PC-9 (cell line): ENCODE results near the gene KAT6B. TPM values are rescaled to one million over a fixed set of nuclear protein-coding genes. Genes with fewer than 3 reads are reported as not detected.

Source experiments
- BruUV-seq: library from RNA; stranded (reverse); fragments of 400-500 nt; replicated peaks from 2 replicates; lab custom pipeline; 2021; lab: Mats Ljungman, UMichigan
- CTCF ChIA-PET: fragments of 300-600 bp; sonication (Branson Sonifier 250); formaldehyde crosslinking; loops from one replicate; lab custom pipeline; 2022; ENCODE audit warnings: antibody characterized with exemption; lab: Charles Lee
- POLR2A ChIA-PET: fragments of 300-600 bp; sonication (Branson Sonifier 250); formaldehyde crosslinking; loops from one replicate; lab custom pipeline; 2022; ENCODE audit warnings: antibody characterized with exemption; ENCODE audit not compliant: unreplicated experiment; lab: Charles Lee
- DNase-seq, 2 experiments: peaks; one replicate each; pipeline versions ENCODE4 v3.0.0 to v3.0.0-alpha.2; 2015 to 2022; ENCODE audit warnings: mixed read lengths in 1 of 2
- H2AFZ ChIP-seq: fragments of 200-600 bp; sonication (generic); 2 replicates; pipeline ENCODE4 v1.8.1; 2017; ENCODE audit warnings: antibody characterized with exemption
- H3F3A ChIP-seq: fragments of 200-600 bp; sonication (generic); 2 replicates; pipeline ENCODE4 v1.8.1; 2017; ENCODE audit warnings: antibody characterized with exemption, mild to moderate bottlenecking, low read depth; ENCODE audit not compliant: insufficient read depth
- H3K27ac ChIP-seq: fragments of 200-600 bp; sonication (generic); 2 replicates; pipeline ENCODE4 v1.6.1; 2016; ENCODE audit warnings: mixed run types
- H3K27me3 ChIP-seq: fragments of 200-600 bp; sonication (generic); 2 replicates; pipeline ENCODE4 v1.6.1; 2016; ENCODE audit warnings: low read depth, mixed run types; ENCODE audit not compliant: insufficient read depth
- H3K36me3 ChIP-seq: fragments of 200-600 bp; sonication (generic); 2 replicates; pipeline ENCODE4 v1.6.1; 2016; ENCODE audit warnings: low read depth, mixed run types
- H3K4me1 ChIP-seq: fragments of 200-600 bp; sonication (generic); replicated peaks from 2 replicates; pipeline ENCODE4 v1.6.1; 2016; ENCODE audit warnings: mixed run types; ENCODE audit not compliant: insufficient read depth
- H3K4me2 ChIP-seq: fragments of 200-600 bp; sonication (generic); 2 replicates; pipeline ENCODE4 v1.6.1; 2017; ENCODE audit warnings: mixed run types
- H3K4me3 ChIP-seq: fragments of 200-600 bp; sonication (generic); 2 replicates; pipeline ENCODE4 v1.6.1; 2016; ENCODE audit warnings: mixed run types
- H3K79me2 ChIP-seq: fragments of 200-600 bp; sonication (generic); 2 replicates; pipeline ENCODE4 v1.6.1; 2017; ENCODE audit warnings: low read depth, mixed run types
- H3K9me2 ChIP-seq: fragments of 200-600 bp; sonication (generic); 2 replicates; pipeline ENCODE4 v1.8.1; 2017; ENCODE audit warnings: mild to moderate bottlenecking; ENCODE audit not compliant: insufficient read depth
- H3K9me3 ChIP-seq: fragments of 200-600 bp; sonication (generic); 2 replicates; pipeline ENCODE4 v1.8.1; 2016; ENCODE audit warnings: low read depth; ENCODE audit not compliant: insufficient read depth
- H4K20me1 ChIP-seq: fragments of 200-600 bp; sonication (generic); 2 replicates; pipeline ENCODE4 v1.8.1; 2017; ENCODE audit not compliant: insufficient read depth
- CTCF ChIP-seq: fragments of 200-600 bp; sonication (generic); conservative IDR thresholded peaks from 2 replicates; pipeline ENCODE4 v1.6.1; 2017; ENCODE audit warnings: mixed run types, antibody characterized with exemption, mild to moderate bottlenecking, moderate library complexity
- EZH2 ChIP-seq: fragments of 200-600 bp; sonication (generic); IDR thresholded peaks from 2 replicates; pipeline ENCODE4 v1.8.0; 2017; ENCODE audit warnings: antibody characterized with exemption, low read depth
- intact Hi-C: fragments of 100-400 bp; cut with micrococcal nuclease; formaldehyde crosslinking; loops from one replicate; pipeline ENCODE4 v1.10.0; 2022; ENCODE audit not compliant: unreplicated experiment
- total RNA-seq: library from RNA; stranded (reverse); gene quantifications from 2 replicates; pipeline ENCODE4 v1.2.3, GENCODE V29; 2021

Gene KAT6B
- total RNA-seq, 1 experiment from 2014 or later = 30.9 TPM

DNA sequence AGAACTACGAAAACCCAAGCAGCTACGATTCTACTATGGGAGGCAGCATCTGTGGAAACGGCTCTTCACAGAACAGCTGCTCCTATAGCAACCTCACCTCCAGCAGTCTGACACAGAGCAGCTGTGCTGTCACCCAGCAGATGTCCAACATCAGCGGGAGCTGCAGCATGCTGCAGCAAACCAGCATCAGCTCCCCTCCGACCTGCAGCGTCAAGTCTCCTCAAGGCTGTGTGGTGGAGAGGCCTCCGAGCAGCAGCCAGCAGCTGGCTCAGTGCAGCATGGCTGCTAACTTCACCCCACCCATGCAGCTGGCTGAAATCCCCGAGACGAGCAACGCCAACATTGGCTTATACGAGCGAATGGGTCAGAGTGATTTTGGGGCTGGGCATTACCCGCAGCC lies 203.5 kb downstream of the KAT6B start:
- no peak overlapping the region for H3K27ac ChIP-seq
- no peak for DNase-seq
- no peaks in the 10 kb centered on the region for H3K79me2 ChIP-seq
- intact Hi-C loops = no loop called here
- peaks cover 4% of the 10 kb centered on the region; the same call in 1 of the 2 replicates for H3K36me3 ChIP-seq
- CTCF ChIA-PET = no interaction called here
- no peak overlapping the region for H2AFZ ChIP-seq
- no peak overlapping the region for H3K4me2 ChIP-seq
- no peaks in the 10 kb centered on the region for H3K4me1 ChIP-seq
- no TSS peak for BruUV-seq
- H3K27me3 ChIP-seq = no peaks in the 10 kb centered on the region
- H3K9me2 ChIP-seq = no peaks in the 10 kb centered on the region
- H3K4me3 ChIP-seq = no peak overlapping the region
- no peaks in the 10 kb centered on the region for H4K20me1 ChIP-seq
- no peaks in the 10 kb centered on the region for H3F3A ChIP-seq
- TF ChIP-seq CTCF = no peak
- no peak for TF ChIP-seq EZH2
- POLR2A ChIA-PET = no interaction called here
- no peaks in the 10 kb centered on the region for H3K9me3 ChIP-seq

- Histone ChIP-seq H3K9me3 (no peaks in the 10 kb centered on the region), H3K4me1 (no peaks in the 10 kb centered on the region), H3K4me2 (no peak overlapping the region), H3K27ac (no peak overlapping the region), H3K27me3 (no peaks in the 10 kb centered on the region), H3K9me2 (no peaks in the 10 kb centered on the region), H3K4me3 (no peak overlapping the region), H2AFZ (no peak overlapping the region), H3F3A (no peaks in the 10 kb centered on the region), H3K36me3 (peaks cover 4% of the 10 kb centered on the region; the same call in 1 of the 2 replicates), H3K79me2 (no peaks in the 10 kb centered on the region), H4K20me1 (no peaks in the 10 kb centered on the region)
- BruUV-seq = no TSS peak
- ChIA-PET CTCF (no interaction called here), POLR2A (no interaction called here)
- TF ChIP-seq CTCF (no peak), EZH2 (no peak)
- intact Hi-C loops = no loop called here
- no peak for DNase-seq
These were observed 204.0 kb downstream of the KAT6B start for GRCh38 chr10:75030371-75030770.

DNA sequence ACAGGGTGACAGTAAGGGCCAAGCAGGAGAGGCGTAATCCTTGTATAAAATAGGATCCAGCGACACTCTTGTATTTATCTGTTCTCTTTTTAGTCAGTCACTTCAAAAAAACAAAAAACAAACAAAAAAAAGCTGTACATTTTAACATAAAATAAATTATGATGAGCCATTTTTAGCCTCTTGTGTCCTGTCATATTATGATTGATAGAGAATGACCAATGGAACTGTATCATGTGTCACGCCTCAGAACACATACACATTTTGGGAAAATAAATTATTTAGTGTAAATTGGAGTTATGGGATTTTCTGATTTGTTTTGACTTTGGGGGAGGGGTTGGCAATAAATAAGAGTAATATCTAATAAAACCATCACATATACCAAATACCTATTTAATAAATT lies 205.7 kb downstream of the KAT6B start:
- no peak overlapping the region for H3K4me2 ChIP-seq
- H3F3A ChIP-seq = no peaks in the 10 kb centered on the region
- no peaks in the 10 kb centered on the region for H3K79me2 ChIP-seq
- no peaks in the 10 kb centered on the region for H3K9me2 ChIP-seq
- H2AFZ ChIP-seq = no peak overlapping the region
- intact Hi-C loops = no loop called here
- H3K4me1 ChIP-seq = no peaks in the 10 kb centered on the region
- no peaks in the 10 kb centered on the region for H4K20me1 ChIP-seq
- POLR2A ChIA-PET = no interaction called here
- H3K9me3 ChIP-seq = no peaks in the 10 kb centered on the region
- no peak overlapping the region for H3K27ac ChIP-seq
- CTCF ChIA-PET = no interaction called here
- H3K4me3 ChIP-seq = no peak overlapping the region
- TF ChIP-seq CTCF = no peak
- TF ChIP-seq EZH2 = no peak
- no peak for DNase-seq
- no peaks in the 10 kb centered on the region for H3K27me3 ChIP-seq
- no TSS peak for BruUV-seq
- peaks cover 4% of the 10 kb centered on the region; the same call in 1 of the 2 replicates for H3K36me3 ChIP-seq
